HG03280 (cell line): ENCODE data around the gene FYTTD1.

Source experiments
- ATAC-seq: cut with Tn5 transposase; IDR thresholded peaks from one replicate; pipeline ENCODE4 v1.9.1; 2021; ENCODE audit warnings: mild to moderate bottlenecking, moderate library complexity; ENCODE audit not compliant: unreplicated experiment

The FYTTD1 gene

GRCh38 chr3:197833930-197834715, 84.4 kb downstream of the FYTTD1 start:
- ATAC-seq, result no peak

- ATAC-seq, result no peak
Measured at GRCh38 chr3:197835509-197835908, 85.8 kb downstream of the FYTTD1 start.

- ATAC-seq, result no peak
Measured at GRCh38 chr3:197836244-197836643, 86.6 kb downstream of the FYTTD1 start.
